Mesenchymal stem cell (in vitro differentiated cells and primary cell): ENCODE results near the gene SCN2B.

Experiments
- DNase-seq: peaks from one replicate; pipeline ENCODE4 v3.0.0-alpha.2; 2013
- H2AFZ ChIP-seq: one replicate; pipeline ENCODE4 v1.6.1; 2013; ENCODE audit warnings: low read depth, mild to moderate bottlenecking, control low read depth, inconsistent platforms, low read length, moderate library complexity
- H2AK5ac ChIP-seq: 2 replicates; pipeline ENCODE4 v1.6.1; 2013; ENCODE audit warnings: low read length, moderate library complexity, mild to moderate bottlenecking, inconsistent platforms; ENCODE audit not compliant: severe bottlenecking
- H2BK120ac ChIP-seq: one replicate; pipeline ENCODE4 v1.6.1; 2013; ENCODE audit warnings: low read depth, mild to moderate bottlenecking, inconsistent platforms, low read length, moderate library complexity
- H2BK12ac ChIP-seq, 2 experiments: one replicate each; pipeline ENCODE4 v1.6.1; 2013; ENCODE audit warnings: inconsistent platforms in 2 of 2, low read length in 2 of 2, mild to moderate bottlenecking in 2 of 2, moderate library complexity in 2 of 2, control low read depth in 1 of 2
- H2BK15ac ChIP-seq: one replicate; pipeline ENCODE4 v1.6.1; 2013; ENCODE audit warnings: mild to moderate bottlenecking, low read depth, inconsistent platforms; ENCODE audit not compliant: poor library complexity, severe bottlenecking
- H2BK5ac ChIP-seq: 2 replicates; pipeline ENCODE4 v1.6.1; 2013; ENCODE audit warnings: low read depth, mild to moderate bottlenecking, low read length, control low read depth, inconsistent platforms; ENCODE audit not compliant: poor library complexity, severe bottlenecking
- H3K14ac ChIP-seq, 2 experiments: one replicate each; pipeline ENCODE4 v1.6.1; 2013; ENCODE audit warnings: inconsistent platforms in 2 of 2, low read length in 2 of 2, control low read depth in 1 of 2, mild to moderate bottlenecking in 1 of 2, moderate library complexity in 1 of 2
- H3K18ac ChIP-seq, 2 experiments: one replicate each; pipeline ENCODE4 v1.6.1; 2013; ENCODE audit warnings: inconsistent platforms in 2 of 2, low read length in 2 of 2, control low read depth in 1 of 2, low read depth in 1 of 2, mild to moderate bottlenecking in 1 of 2
- H3K23ac ChIP-seq, 2 experiments: one replicate each; pipeline ENCODE4 v1.6.1; 2013; ENCODE audit warnings: inconsistent platforms in 2 of 2, low read length in 2 of 2, mild to moderate bottlenecking in 2 of 2, moderate library complexity in 2 of 2, control low read depth in 1 of 2
- H3K27ac ChIP-seq: 2 replicates; pipeline ENCODE4 v1.5.1; 2013; ENCODE audit warnings: mild to moderate bottlenecking, moderate library complexity, low read length, control low read depth, inconsistent platforms; ENCODE audit not compliant: poor library complexity, severe bottlenecking
- H3K27me3 ChIP-seq, 2 experiments: 2 replicates each; pipeline versions ENCODE4 v1.6.1 to v1.7.0; 2013; ENCODE audit warnings: low read length in 2 of 2, mild to moderate bottlenecking in 2 of 2, moderate library complexity in 2 of 2, control low read depth in 1 of 2, inconsistent platforms in 1 of 2; ENCODE audit not compliant: control insufficient read depth in 1 of 2, insufficient read depth in 1 of 2
- H3K36me3 ChIP-seq, 2 experiments: 2 replicates each; pipeline versions ENCODE4 v1.6.1 to v1.7.0; 2013; ENCODE audit warnings: low read length in 2 of 2, control low read depth in 1 of 2, inconsistent platforms in 1 of 2, low read depth in 1 of 2, mild to moderate bottlenecking in 1 of 2; ENCODE audit not compliant: insufficient read depth in 2 of 2, control insufficient read depth in 1 of 2
- H3K4ac ChIP-seq, 2 experiments: one replicate each; pipeline ENCODE4 v1.6.1; 2013; ENCODE audit warnings: inconsistent platforms in 2 of 2, low read length in 2 of 2, mild to moderate bottlenecking in 2 of 2, moderate library complexity in 2 of 2, control low read depth in 1 of 2, low read depth in 1 of 2
- H3K4me1 ChIP-seq: 2 replicates; pipeline ENCODE4 v1.6.1; 2013; ENCODE audit warnings: low read depth, low read length, control low read depth; ENCODE audit not compliant: control insufficient read depth, insufficient read depth
- H3K4me2 ChIP-seq: 2 replicates; pipeline ENCODE4 v1.6.1; 2013; ENCODE audit warnings: low read length, mild to moderate bottlenecking, inconsistent platforms; ENCODE audit not compliant: poor library complexity, severe bottlenecking
- H3K4me3 ChIP-seq, 2 experiments: 2 replicates each; pipeline versions ENCODE4 v1.5.1 to v1.7.0; 2013; ENCODE audit warnings: low read length in 2 of 2, mild to moderate bottlenecking in 2 of 2, control low read depth in 1 of 2, low read depth in 1 of 2; ENCODE audit not compliant: insufficient read depth in 1 of 2
- H3K79me1 ChIP-seq: replicated peaks from 2 replicates; pipeline ENCODE4 v1.6.1; 2013; ENCODE audit warnings: mild to moderate bottlenecking, control low read depth, low read length, inconsistent platforms; ENCODE audit not compliant: poor library complexity, severe bottlenecking
- H3K9ac ChIP-seq: 2 replicates; pipeline ENCODE4 v1.7.0; 2013; ENCODE audit warnings: mild to moderate bottlenecking, low read length, moderate library complexity
- H3K9me3 ChIP-seq: 2 replicates; pipeline ENCODE4 v1.7.0; 2013; ENCODE audit warnings: mild to moderate bottlenecking, low read length; ENCODE audit not compliant: control insufficient read depth
- H4K8ac ChIP-seq: one replicate; pipeline ENCODE4 v1.6.1; 2013; ENCODE audit warnings: inconsistent platforms, mild to moderate bottlenecking, low read length, moderate library complexity
- H4K91ac ChIP-seq: one replicate; pipeline ENCODE4 v1.6.1; 2013; ENCODE audit warnings: mild to moderate bottlenecking, low read length, inconsistent platforms
- WGBS: methylation state at CpG from one replicate; pipeline ENCODE4 v1.1.7; 2013; ENCODE audit warnings: mixed read lengths; 5-methylcytosine and 5-hydroxymethylcytosine counted together

SCN2B gene

DNA sequence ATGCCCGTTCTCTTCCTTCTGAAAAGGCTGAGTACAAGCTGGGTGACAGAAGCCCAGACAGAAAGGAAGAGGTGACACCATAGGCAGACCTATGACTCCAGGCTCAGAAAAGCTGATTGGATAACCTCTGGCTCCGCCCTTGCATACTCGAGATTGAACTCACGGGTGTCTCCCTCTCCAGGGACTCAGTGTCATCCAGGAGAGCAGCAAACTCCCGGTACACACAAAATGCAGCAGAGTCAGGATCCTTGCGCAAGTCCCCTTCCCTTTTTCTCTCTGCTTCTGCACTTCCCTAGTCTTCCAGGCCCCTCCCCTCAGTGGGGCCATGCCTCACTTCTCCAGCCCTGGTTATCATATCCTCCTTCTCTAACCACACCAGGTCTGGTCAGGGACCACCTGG, 33.6 kb downstream of the SCN2B start:
- H2BK5ac ChIP-seq: no peak overlapping the region
- H3K27ac ChIP-seq: no peak overlapping the region
- H3K18ac ChIP-seq: no peak overlapping the region
- H2AFZ ChIP-seq: no peak overlapping the region
- no peak overlapping the region for H3K4me2 ChIP-seq
- H3K79me1 ChIP-seq: no peaks in the 10 kb centered on the region
- no peaks in the 10 kb centered on the region for H3K36me3 ChIP-seq
- H3K27me3 ChIP-seq: peaks cover 87 to 98% of the 10 kb centered on the region in 2 experiments
- no peak overlapping the region for H2BK12ac ChIP-seq
- no peak for DNase-seq
- 42% methylated on average over 6 of the region's 6 CpGs for WGBS
- H3K4me3 ChIP-seq: no peak overlapping the region
- no peak overlapping the region for H3K9ac ChIP-seq
- no peak overlapping the region for H2BK120ac ChIP-seq
- no peak overlapping the region for H3K23ac ChIP-seq
- no peak overlapping the region for H2BK15ac ChIP-seq
- no peak overlapping the region for H3K14ac ChIP-seq
- H2AK5ac ChIP-seq: no peak overlapping the region
- no peak overlapping the region for H4K8ac ChIP-seq
- no peak overlapping the region for H4K91ac ChIP-seq
- peaks cover 7% of the 10 kb centered on the region for H3K4me1 ChIP-seq
- H3K4ac ChIP-seq: no peak overlapping the region
- H3K9me3 ChIP-seq: no peaks in the 10 kb centered on the region

DNA sequence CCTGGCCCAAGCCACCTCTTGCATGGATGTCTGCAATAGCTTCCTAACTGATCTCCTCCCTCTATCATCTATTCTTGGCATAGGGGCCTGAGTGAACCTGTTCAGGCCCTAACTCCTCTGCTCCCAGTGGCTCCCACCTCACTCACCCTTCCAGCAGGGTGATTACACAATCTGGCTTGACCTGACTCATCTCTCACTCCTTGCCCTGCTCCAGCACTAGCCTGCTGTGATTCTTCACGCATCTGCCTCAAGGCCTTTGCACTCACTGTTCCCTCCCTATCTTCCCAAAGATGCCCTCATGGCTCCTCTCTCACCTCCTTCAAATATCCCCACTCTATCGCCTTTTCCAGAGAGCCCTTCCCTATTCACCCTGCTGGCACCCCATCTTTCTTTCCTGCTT, 34.4 kb downstream of the SCN2B start:
- H4K8ac ChIP-seq: no peak overlapping the region
- H3K36me3 ChIP-seq: no peaks in the 10 kb centered on the region
- H3K27me3 ChIP-seq: peaks cover 84 to 96% of the 10 kb centered on the region in 2 experiments
- no peak overlapping the region for H2AFZ ChIP-seq
- H3K4me2 ChIP-seq: no peak overlapping the region
- H3K27ac ChIP-seq: no peak overlapping the region
- H2BK5ac ChIP-seq: no peak overlapping the region
- H4K91ac ChIP-seq: no peak overlapping the region
- H3K9ac ChIP-seq: no peak overlapping the region
- no peak overlapping the region for H3K14ac ChIP-seq
- H2AK5ac ChIP-seq: no peak overlapping the region
- DNase-seq: peak; percentile 7
- no peak overlapping the region for H2BK120ac ChIP-seq
- no peak overlapping the region for H3K4ac ChIP-seq
- no peak overlapping the region for H3K4me3 ChIP-seq
- no peaks in the 10 kb centered on the region for H3K79me1 ChIP-seq
- H3K23ac ChIP-seq: no peak overlapping the region
- H3K9me3 ChIP-seq: no peaks in the 10 kb centered on the region
- WGBS: 47% methylated on average over 2 of the region's 2 CpGs
- peaks cover 7% of the 10 kb centered on the region for H3K4me1 ChIP-seq
- no peak overlapping the region for H2BK12ac ChIP-seq
- no peak overlapping the region for H2BK15ac ChIP-seq
- H3K18ac ChIP-seq: no peak overlapping the region

DNA sequence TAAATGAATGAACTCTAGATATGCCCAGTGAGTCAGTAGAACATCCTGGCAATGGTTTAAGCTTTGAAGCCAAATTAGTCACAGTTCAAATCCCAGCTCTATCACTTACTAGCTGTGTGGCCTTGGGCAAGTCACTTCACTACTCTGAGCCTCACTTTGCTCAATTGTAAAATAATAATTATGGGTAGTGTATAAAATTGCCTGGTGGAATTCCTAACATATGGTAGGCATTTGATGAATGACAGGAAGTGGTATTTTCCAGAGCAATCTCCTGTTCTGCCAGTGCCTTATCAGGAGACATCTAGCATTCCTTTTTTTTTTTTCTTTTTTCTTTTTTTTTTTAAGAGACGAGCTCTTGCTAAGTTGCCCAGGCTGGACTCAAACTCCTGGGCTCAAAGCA, 36.9 kb downstream of the SCN2B start:
- Histone ChIP-seq H3K79me1 (no peaks in the 10 kb centered on the region), H3K36me3 (no peaks in the 10 kb centered on the region), H2AFZ (no peak overlapping the region), H4K91ac (no peak overlapping the region), H3K4ac (no peak overlapping the region), H3K14ac (no peak overlapping the region), H3K23ac (no peak overlapping the region), H3K27me3 (peaks cover 87 to 93% of the 10 kb centered on the region in 2 experiments), H2BK5ac (no peak overlapping the region), H2BK15ac (no peak overlapping the region), H3K9me3 (no peaks in the 10 kb centered on the region), H2BK12ac (no peak overlapping the region), H3K27ac (no peak overlapping the region), H3K4me1 (no peaks in the 10 kb centered on the region), H3K18ac (no peak overlapping the region), H2BK120ac (no peak overlapping the region), H2AK5ac (no peak overlapping the region), H3K9ac (no peak overlapping the region), H3K4me2 (no peak overlapping the region), H3K4me3 (no peak overlapping the region), H4K8ac (no peak overlapping the region)
- 36% methylated on average over 1 of the region's 1 CpG for WGBS
- DNase-seq: no peak

DNA sequence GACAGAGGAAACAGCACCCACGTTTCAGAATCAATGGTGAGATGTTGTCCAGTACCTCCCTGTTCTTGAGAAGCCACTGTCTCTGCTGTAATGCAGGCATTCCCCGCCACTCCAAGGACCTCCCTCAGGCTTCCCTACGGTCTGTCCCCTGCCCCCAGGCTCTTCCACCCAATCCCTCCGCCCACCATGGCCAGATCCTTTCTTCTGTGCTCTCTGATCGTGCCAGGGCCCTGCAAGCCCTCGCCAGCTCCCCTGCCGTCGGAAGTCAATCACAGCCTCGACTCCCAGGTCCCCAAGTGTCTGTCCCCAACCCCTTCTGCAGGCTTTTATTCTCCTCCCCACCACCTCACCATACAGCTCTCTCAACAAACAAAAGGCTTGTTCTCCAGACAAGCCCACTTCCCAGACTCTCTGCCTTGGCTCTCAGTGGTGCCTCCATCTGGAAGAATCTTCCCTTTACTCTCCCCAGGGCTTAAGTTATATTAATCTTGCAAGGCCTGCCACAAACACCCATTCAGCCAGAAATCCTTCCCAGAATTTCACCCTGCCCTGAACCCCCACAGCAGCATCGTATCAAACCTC, 37.5 kb downstream of the SCN2B start:
- H4K91ac ChIP-seq: no peak overlapping the region
- no peak overlapping the region for H2BK15ac ChIP-seq
- H2BK12ac ChIP-seq: no peak overlapping the region
- H3K9me3 ChIP-seq: no peaks in the 10 kb centered on the region
- no peaks in the 10 kb centered on the region for H3K36me3 ChIP-seq
- H3K14ac ChIP-seq: no peak overlapping the region
- no peak overlapping the region for H3K4me2 ChIP-seq
- whole genome bisulfite sequencing: 65% methylated on average over 10 of the region's 10 CpGs
- no peak overlapping the region for H3K9ac ChIP-seq
- H2BK120ac ChIP-seq: no peak overlapping the region
- H3K27ac ChIP-seq: no peak overlapping the region
- H2AK5ac ChIP-seq: no peak overlapping the region
- DNase-seq: no peak
- no peak overlapping the region for H2BK5ac ChIP-seq
- no peak overlapping the region for H4K8ac ChIP-seq
- no peaks in the 10 kb centered on the region for H3K4me1 ChIP-seq
- H3K4me3 ChIP-seq: no peak overlapping the region
- no peak overlapping the region for H3K4ac ChIP-seq
- no peak overlapping the region for H2AFZ ChIP-seq
- H3K79me1 ChIP-seq: no peaks in the 10 kb centered on the region
- peaks cover 86 to 93% of the 10 kb centered on the region in 2 experiments for H3K27me3 ChIP-seq
- no peak overlapping the region for H3K18ac ChIP-seq
- H3K23ac ChIP-seq: no peak overlapping the region
